NK-92 treated with Interleukin-12 subunit alpha and Interleukin-12 subunit beta, amount 100 ng/mL, for 24 hours (cell line): ENCODE results near the gene TNS1.

ENCODE experiments used
- DNase-seq: peaks from one replicate; lab custom pipeline; 2025; lab: John Stamatoyannopoulos, UW

Gene TNS1

GRCh38 chr2:217980036-217980435 is 22.8 kb downstream of the TNS1 start:
- no peak for DNase-seq

- no peak for DNase-seq
Measured at GRCh38 chr2:217979151-217979811, 23.5 kb downstream of the TNS1 start.

GRCh38 chr2:217978536-217979150 is 24.2 kb downstream of the TNS1 start:
- no peak for DNase-seq

- DNase-seq: no peak
Measured at GRCh38 chr2:217977840-217978535, 24.8 kb downstream of the TNS1 start.

GRCh38 chr2:217976301-217976700 is 26.5 kb downstream of the TNS1 start:
- DNase-seq: no peak

GRCh38 chr2:217975626-217976025 is 27.2 kb downstream of the TNS1 start:
- no peak for DNase-seq

GRCh38 chr2:217974389-217975005 is 28.3 kb downstream of the TNS1 start:
- DNase-seq: no peak

- DNase-seq: no peak
Measured at GRCh38 chr2:217973008-217973787, 29.6 kb downstream of the TNS1 start.

- no peak for DNase-seq
Measured at GRCh38 chr2:217972490-217972889, 30.3 kb downstream of the TNS1 start.

GRCh38 chr2:217972037-217972436 is 30.8 kb downstream of the TNS1 start:
- DNase-seq: no peak

- DNase-seq: no peak
Measured at GRCh38 chr2:217971166-217971565, 31.6 kb downstream of the TNS1 start.

GRCh38 chr2:217970206-217970605 is 32.6 kb downstream of the TNS1 start:
- no peak for DNase-seq

- DNase-seq: no peak
Measured at GRCh38 chr2:217969588-217969987, 33.2 kb downstream of the TNS1 start.

GRCh38 chr2:217968023-217968422 is 34.8 kb downstream of the TNS1 start:
- no peak for DNase-seq

GRCh38 chr2:217966423-217967070 is 36.2 kb downstream of the TNS1 start:
- no peak for DNase-seq

- DNase-seq: no peak
Measured at GRCh38 chr2:217964275-217965161, 38.3 kb downstream of the TNS1 start.

GRCh38 chr2:217960351-217960750 is 42.4 kb downstream of the TNS1 start:
- no peak for DNase-seq

GRCh38 chr2:217959723-217960122 is 43.1 kb downstream of the TNS1 start:
- no peak for DNase-seq

- DNase-seq: no peak
Measured at GRCh38 chr2:217958884-217959225, 43.9 kb downstream of the TNS1 start.

- no peak for DNase-seq
Measured at GRCh38 chr2:217958206-217958883, 44.5 kb downstream of the TNS1 start.
